Kidney epithelial cell (primary cell): ENCODE measurements around the gene ECE2. TPM values are rescaled to one million over a fixed set of nuclear protein-coding genes. Genes with fewer than 3 reads are reported as not detected.

Experiments
- DNase-seq: peaks from one replicate; pipeline ENCODE4 v3.0.0-alpha.2; 2010; ENCODE audit warnings: low read depth
- H3K27me3 ChIP-seq: 2 replicates; pipeline ENCODE4 v1.6.0; 2011; ENCODE audit warnings: low read length; ENCODE audit not compliant: control insufficient read depth, insufficient read depth
- H3K36me3 ChIP-seq: 2 replicates; pipeline ENCODE4 v1.5.1; 2011; ENCODE audit warnings: low read length; ENCODE audit not compliant: control insufficient read depth, insufficient read depth
- H3K4me3 ChIP-seq: 2 replicates; pipeline ENCODE4 v1.5.1; 2011; ENCODE audit warnings: low read depth, mild to moderate bottlenecking, control low read depth, low read length
- CTCF ChIP-seq: IDR thresholded peaks from 2 replicates; pipeline ENCODE4 v1.5.1; 2011; ENCODE audit warnings: mild to moderate bottlenecking, moderate library complexity, low read length, control low read depth, inconsistent platforms; ENCODE audit not compliant: insufficient read depth, poor library complexity, severe bottlenecking
- total RNA-seq: library from RNA; depleted of rRNA; stranded (reverse); fragments of >200 nt; gene quantifications from 2 replicates; pipeline ENCODE4 v1.2.3, GENCODE V29; 2015

The ECE2 gene
- total RNA-seq, 1 donor from 2014 or later: not detected

GRCh38 chr3:184230603-184231528 is 45.0 kb upstream of the ECE2 start:
- peaks cover 52% of the 10 kb centered on the region for H3K27me3 ChIP-seq
- no peak overlapping the region for H3K4me3 ChIP-seq
- no peak for DNase-seq
- H3K36me3 ChIP-seq: no peaks in the 10 kb centered on the region
- no peak for TF ChIP-seq CTCF

GRCh38 chr3:184231671-184232070 is 44.2 kb upstream of the ECE2 start:
- Histone ChIP-seq H3K36me3 (no peaks in the 10 kb centered on the region), H3K27me3 (peaks cover 53% of the 10 kb centered on the region), H3K4me3 (no peak overlapping the region)
- no peak for TF ChIP-seq CTCF
- no peak for DNase-seq

GRCh38 chr3:184233127-184233843 is 42.5 kb upstream of the ECE2 start:
- Histone ChIP-seq H3K27me3 (peaks cover 46% of the 10 kb centered on the region), H3K4me3 (no peak overlapping the region), H3K36me3 (no peaks in the 10 kb centered on the region)
- DNase-seq: no peak
- TF ChIP-seq CTCF: no peak

- DNase-seq: peak; percentile 79
- no peaks in the 10 kb centered on the region for H3K36me3 ChIP-seq
- peaks cover 36% of the 10 kb centered on the region for H3K27me3 ChIP-seq
- no peak overlapping the region for H3K4me3 ChIP-seq
- TF ChIP-seq CTCF: peak; percentile 21
Measured at GRCh38 chr3:184234224-184234623, 41.6 kb upstream of the ECE2 start.

- Histone ChIP-seq H3K27me3 (peaks cover 31% of the 10 kb centered on the region), H3K4me3 (no peak overlapping the region), H3K36me3 (no peaks in the 10 kb centered on the region)
- DNase-seq: no peak
- TF ChIP-seq CTCF: no peak
Measured at GRCh38 chr3:184234671-184235380, 41.0 kb upstream of the ECE2 start.
